GM06990 (cell line): ENCODE data around the gene DIAPH1.

Experiments used
- DNase-seq: peaks from one replicate; pipeline ENCODE4 v3.0.0-alpha.2; 2011; ENCODE audit not compliant: insufficient read length; ENCODE audit errors: extremely low read depth
- H3K27me3 ChIP-seq: replicated peaks from 2 replicates; pipeline ENCODE4 v1.6.0; 2011; ENCODE audit warnings: low read length; ENCODE audit not compliant: control insufficient read depth, insufficient read depth
- H3K36me3 ChIP-seq: 2 replicates; pipeline ENCODE4 v1.5.1; 2011; ENCODE audit warnings: low read length; ENCODE audit not compliant: control insufficient read depth, insufficient read depth
- H3K4me3 ChIP-seq: replicated peaks from 2 replicates; pipeline ENCODE4 v1.5.1; 2011; ENCODE audit warnings: low read depth, mild to moderate bottlenecking, control low read depth, low read length
- CTCF ChIP-seq: IDR thresholded peaks from 2 replicates; pipeline ENCODE4 v1.5.1; 2011; ENCODE audit warnings: low read length, control low read depth, mild to moderate bottlenecking, inconsistent platforms; ENCODE audit not compliant: insufficient read depth, poor library complexity, severe bottlenecking

The DIAPH1 gene

GRCh38 chr5:141618804-141619554 lies at the start of gene DIAPH1:
TSS of gene DIAPH1 (minus strand) at chr5:141619000. CDS start at chr5:141618914, 86 bp downstream.
- TF ChIP-seq CTCF: peak; percentile 96
- Histone ChIP-seq H3K4me3 (peak within 1 kb of the TSS; percentile 81), H3K36me3 (peaks cover 5% of the 10 kb centered on the region), H3K27me3 (no peaks in the 10 kb centered on the region)
- peak; percentile 98 for DNase-seq

- DNase-seq: no peak
- Histone ChIP-seq H3K27me3 (no peaks in the 10 kb centered on the region; the same call in 1 of the 2 replicates), H3K36me3 (no peaks in the 10 kb centered on the region), H3K4me3 (no peak overlapping the region)
- TF ChIP-seq CTCF: no peak
These were observed 47.5 kb upstream of the DIAPH1 start for GRCh38 chr5:141665995-141666940.

GRCh38 chr5:141664733-141665461 lies 46.1 kb upstream of the DIAPH1 start:
- TF ChIP-seq CTCF: peak; percentile 96
- Histone ChIP-seq H3K36me3 (no peaks in the 10 kb centered on the region), H3K4me3 (no peak overlapping the region), H3K27me3 (no peaks in the 10 kb centered on the region; the same call in 1 of the 2 replicates)
- peak; percentile 50 for DNase-seq

- Histone ChIP-seq H3K4me3 (no peak overlapping the region), H3K27me3 (no peaks in the 10 kb centered on the region; the same call in 1 of the 2 replicates), H3K36me3 (no peaks in the 10 kb centered on the region)
- TF ChIP-seq CTCF: no peak
- DNase-seq: no peak
These were observed 44.7 kb upstream of the DIAPH1 start for GRCh38 chr5:141663506-141663905.

GRCh38 chr5:141662028-141662427 lies 43.2 kb upstream of the DIAPH1 start:
- no peak for DNase-seq
- H3K4me3 ChIP-seq: no peak overlapping the region
- no peak for TF ChIP-seq CTCF
- no peaks in the 10 kb centered on the region for H3K36me3 ChIP-seq
- H3K27me3 ChIP-seq: no peaks in the 10 kb centered on the region; the same call in 1 of the 2 replicates
